NCI-H1105 (cell line): Measurements from ENCODE around the gene RPP38.

ENCODE experiments used
- DNase-seq: peaks from one replicate; lab custom pipeline; 2025; lab: John Stamatoyannopoulos, UW

RPP38 gene, protein sequence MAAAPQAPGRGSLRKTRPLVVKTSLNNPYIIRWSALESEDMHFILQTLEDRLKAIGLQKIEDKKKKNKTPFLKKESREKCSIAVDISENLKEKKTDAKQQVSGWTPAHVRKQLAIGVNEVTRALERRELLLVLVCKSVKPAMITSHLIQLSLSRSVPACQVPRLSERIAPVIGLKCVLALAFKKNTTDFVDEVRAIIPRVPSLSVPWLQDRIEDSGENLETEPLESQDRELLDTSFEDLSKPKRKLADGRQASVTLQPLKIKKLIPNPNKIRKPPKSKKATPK

DNA sequence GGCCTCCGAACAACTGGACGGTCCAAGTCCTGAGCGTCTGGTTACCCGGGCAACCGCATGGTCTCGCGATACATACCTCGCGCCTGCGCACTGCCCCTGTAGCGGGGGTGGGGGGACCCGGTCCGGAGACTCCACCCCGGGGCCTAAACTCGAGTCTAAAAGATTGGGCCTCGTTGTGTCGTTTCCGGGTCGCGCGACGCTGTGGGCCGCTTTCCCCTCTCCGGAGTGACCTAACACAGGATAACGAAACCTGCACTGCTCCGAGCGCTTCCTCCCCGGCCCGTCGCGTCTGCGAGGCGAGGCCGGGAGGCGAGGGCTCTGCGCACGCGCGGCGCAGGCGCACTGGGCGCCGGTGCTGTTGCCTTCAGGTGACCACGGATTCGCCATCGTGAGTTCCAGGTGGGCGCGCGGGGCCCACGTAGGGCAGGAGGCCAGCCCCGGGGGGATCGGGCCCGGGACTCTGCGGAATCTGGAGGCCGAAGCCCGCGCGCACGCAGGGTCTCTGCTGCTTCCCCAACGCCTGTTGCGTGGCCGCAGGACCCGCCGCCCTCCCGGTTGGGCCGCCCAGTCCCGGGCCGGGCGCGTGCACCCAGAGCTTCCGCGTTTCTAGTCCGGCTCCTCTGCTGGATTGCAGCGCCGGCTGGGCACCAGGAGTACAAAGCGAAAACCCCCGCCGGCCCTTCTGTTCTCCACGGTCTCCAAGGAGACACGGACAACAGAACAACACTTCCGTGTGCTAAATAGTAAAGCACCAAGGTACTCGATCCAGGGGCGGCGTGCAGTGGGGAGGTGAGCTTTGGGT is at the start of gene RPP38:
Gene RPP38 (plus strand): TSS at position 345 of the 802 bp plus-strand sequence. CDS start 5,960 bp downstream, outside the sequence.
- peak; percentile 75 for DNase-seq

DNA sequence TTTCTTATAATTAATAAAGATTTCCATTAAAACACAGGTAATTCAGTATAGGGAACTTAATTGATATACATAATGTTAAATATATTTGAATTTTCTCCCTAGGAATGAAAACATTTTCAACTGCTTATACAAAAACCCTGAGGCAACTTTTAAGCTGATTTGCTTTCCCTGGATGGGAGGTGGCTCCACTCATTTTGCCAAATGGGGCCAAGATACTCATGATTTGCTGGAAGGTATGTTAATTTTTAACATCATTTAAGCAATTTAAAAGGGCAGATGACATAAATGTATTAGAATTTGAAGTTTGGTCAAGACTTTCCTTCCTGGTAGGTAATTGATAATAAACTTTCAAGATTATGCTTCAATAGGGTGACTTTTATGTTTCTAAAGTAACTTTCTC is 47.6 kb upstream of the RPP38 start:
- no peak for DNase-seq

DNA sequence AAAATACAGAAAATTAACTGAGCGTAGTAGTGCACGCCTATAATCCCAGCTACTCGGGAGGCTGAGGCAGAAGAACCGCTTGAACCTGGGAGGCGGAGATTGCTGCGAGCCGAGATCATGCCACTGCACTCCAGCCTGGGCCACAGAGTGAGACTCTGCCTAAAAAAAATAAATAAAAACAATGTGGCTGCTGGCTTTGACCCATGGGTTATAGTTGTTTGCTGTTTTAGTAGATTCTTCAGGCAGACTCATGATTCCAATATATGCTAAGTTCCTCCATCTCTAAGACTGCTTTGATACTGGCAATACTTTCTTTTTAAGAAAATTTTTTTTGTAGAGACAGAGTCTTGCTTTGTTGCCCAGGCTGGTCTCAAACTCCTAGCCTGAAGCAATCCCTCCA is 45.0 kb upstream of the RPP38 start:
- DNase-seq, result no peak

DNA sequence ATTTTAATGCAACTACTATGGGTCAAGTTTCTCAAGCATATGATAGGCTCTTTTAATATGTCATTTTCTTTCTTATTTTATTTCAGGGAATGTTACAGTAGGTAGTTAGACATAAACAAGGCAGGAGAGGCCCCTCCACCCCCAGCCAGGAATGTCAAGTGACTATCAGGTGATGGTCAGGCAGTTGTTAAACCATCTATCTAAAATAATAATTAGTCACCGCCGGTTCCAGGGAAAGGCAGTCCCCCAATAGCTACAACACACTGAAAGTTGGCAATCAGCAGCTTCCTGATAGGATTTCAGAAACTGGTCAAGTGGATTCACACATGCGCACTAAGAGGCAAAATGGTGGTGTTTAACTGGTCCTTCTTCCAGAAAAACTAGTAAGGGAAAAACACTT is 44.1 kb upstream of the RPP38 start:
- no peak for DNase-seq

DNA sequence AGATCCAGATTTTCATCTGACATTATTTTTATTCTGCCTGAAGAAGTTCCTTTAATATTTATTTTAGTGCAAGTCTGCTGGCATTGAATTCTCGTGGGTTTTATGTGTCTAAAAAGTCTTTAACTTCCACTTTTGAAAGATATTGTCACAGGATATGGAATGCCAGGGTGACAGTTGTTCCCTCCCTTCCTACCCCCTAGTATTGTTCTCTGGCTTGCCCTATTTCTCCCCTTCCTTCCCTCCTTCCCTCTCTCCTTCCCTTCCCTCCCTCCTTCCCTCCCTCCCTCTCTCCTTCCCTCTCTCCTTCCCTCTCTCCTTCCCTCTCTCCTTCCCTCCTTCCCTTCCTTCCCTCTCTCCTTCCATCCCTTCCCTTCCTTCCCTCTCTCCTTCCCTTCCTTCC is 38.5 kb upstream of the RPP38 start:
- DNase-seq, result no peak

DNA sequence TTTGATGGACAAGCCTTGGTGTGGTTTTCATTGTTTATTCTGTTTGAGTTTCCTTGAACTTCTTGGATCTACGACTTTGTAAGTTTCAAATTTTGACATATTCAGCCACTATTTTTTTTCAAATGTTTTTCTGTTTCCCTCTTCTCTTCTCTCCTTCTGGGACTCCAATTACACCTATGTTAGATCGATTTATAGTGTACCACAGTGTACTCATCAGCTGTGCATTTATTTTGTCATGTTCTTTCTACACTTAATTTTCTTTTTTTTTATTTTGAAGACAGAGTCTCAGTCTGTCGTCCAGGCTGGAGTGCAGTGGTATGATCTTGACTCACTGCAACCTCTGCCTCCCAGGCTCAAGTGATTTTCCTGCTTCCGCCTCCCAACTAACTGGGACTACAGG is 37.2 kb upstream of the RPP38 start:
- no peak for DNase-seq

DNA sequence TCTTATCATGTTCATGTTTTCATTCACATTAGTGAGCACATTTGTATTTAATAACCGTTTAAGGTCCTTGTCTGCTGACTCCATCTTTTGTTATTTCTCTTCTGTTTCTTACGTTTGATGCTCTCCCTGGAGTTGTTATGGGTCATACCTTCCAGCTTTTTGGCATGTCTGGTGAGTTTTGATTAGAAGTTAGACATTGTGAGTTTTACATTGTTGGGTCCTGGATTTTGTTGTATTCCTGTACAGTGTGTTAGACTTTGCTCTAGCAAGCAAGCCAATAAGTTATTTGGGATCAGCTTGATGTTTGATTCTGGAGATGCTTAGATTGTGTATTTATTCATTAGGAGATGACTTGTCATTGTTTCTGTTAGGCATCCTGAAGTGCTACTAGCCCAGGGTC is 36.5 kb upstream of the RPP38 start:
- DNase-seq, result no peak

DNA sequence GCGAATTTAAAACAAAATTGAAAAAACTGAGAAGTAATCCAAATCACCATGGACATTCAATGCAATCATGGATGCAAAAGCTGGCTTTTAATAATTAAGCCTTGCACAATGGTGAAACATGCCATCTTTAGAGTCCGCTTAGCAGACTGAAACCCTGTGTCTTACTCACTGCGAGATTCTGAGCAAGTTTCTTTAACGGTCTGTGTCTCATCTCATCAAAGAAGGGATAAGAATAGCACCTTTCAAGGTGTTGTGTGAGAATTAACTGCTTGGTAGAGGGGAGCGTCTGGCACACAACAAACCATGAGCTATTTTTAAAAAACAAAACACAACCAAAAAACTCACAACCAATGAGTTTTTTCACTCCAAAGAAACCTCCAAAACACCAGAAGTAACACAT is 30.0 kb upstream of the RPP38 start:
- DNase-seq, result no peak

DNA sequence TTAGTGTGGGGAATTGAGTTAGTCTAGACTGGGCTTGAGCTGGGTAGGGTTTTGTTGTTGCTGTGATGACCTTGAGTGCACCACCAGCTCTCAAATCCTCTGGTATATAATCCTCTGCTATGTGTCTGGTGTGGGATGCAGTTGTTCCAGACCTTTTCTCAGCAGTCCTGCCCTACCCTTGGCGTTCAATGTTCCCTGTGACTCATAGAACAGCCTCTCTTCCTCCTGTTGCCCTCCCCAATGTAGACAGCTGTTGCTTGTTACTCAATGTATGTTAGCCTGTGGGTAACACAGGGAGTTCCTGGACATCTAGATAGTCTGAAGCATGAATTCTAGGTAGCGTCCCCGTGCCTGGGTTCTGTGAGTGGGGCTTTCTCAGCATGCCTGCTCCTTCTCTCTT is 28.4 kb upstream of the RPP38 start:
- no peak for DNase-seq

DNA sequence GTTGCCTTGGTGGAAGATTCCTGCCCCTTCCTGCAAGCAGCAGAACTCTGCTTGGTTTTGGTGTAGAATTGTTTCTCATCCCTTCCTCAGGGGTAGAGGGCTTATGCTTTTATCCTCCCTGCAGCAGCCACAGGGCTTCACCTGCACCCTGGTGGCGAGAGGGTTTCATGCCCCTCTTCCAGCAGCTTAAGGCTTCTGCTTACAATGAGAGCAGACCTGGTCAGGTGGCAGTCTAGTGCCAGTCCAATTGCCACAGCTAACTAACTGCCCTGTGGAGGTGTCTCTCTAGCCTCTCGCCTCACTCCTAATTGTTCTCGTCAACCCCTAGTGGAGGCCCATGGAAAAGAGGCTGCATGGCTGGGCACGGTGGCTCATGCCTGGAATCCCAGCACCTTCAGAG is 27.9 kb upstream of the RPP38 start:
- no peak for DNase-seq

DNA sequence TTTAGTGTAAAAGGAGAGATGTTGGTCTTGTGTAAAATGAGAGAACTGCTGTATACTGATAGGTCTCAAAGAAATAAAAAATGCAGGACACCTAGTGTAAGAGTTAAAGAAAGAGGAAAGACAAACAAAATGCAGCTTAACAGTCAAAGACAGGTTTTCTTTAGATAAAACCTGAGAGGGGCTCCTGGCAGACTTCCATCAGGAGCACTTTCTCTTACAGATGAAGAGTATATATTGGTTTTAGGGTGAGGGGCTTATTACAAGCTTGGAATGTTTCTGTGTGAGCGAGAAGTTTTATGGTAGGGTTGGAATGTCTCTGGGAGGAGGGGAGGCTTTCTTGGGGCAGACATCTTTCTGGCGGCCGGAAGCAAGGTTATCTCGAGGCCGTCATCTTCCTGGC is 24.8 kb upstream of the RPP38 start:
- no peak for DNase-seq

DNA sequence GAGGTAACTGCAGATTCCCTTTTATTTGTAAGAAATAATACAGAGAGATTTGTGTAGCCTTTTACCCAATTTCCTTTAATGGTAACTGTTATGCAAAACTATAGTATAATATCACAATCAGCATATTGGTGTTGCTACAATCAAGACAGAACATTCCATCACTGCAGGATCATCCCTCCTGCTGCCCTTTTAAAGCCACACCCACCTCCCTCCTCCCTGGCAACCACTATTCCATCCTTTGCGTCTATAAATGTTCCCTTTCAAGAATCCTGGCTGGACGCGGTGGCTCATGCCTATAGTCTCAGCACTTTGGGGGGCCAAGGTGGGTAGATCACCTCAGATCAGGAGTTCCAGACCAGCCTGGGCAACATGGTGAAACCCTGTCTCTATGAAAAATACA is 21.7 kb upstream of the RPP38 start:
- DNase-seq, result no peak

DNA sequence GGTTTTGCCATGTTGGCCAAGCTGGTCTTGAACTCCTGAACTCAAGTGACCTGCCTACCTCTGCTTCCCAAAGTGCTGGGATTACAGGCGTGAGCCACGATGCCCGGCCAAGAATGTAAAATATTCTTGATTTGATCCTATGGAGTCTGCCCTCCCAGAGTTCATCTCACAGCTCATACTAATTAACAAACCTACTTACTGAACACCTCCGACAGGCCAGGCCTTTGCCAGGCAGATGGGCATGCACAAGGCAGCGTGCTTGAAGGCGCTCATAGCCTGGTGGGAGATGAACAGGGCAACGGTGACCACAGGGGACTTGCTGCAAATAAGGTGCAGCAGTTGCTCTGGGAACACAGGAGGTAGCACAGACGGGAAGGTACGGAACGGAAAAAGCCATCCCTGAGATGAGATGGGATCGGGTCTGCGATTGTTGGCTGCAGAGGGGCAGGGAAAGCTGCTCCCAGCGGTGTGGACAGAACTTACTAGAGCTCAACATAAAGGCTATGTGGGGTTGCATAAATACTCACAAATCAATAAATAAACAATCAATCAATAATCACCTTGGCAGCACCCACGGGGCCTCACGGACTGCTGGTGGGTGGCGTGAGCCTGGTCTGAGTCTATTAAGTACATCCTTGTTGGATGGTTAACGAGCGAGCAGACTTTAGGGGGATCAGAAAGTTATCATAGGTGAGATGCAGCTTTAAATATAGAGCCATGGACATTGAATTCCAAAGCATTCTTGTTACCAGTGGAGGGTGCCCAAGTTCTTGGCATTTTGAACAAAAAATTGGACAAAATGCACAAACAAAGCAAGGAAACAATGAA is 13.3 kb upstream of the RPP38 start:
- DNase-seq, result no peak

DNA sequence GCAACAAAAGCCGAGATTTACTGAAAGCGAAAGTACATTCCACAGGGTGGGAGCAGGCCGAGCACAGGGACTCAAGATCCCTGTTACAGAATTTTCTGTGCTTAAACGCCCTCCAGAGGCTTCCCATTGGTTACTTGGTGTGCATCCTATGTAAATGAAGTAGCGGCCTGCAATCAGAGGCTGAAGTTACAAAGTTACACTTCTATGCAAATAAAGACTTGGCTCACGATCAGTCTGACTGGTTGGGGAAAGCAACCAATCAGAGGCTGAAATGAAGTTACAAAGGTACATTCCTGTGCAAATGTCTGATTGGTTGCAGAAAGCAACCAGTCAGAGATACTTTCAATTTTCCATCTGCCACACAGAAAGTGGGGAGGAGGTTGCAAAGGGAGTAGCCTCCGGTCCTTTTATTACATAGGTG is 12.6 kb upstream of the RPP38 start:
- peak; percentile 1 for DNase-seq

DNA sequence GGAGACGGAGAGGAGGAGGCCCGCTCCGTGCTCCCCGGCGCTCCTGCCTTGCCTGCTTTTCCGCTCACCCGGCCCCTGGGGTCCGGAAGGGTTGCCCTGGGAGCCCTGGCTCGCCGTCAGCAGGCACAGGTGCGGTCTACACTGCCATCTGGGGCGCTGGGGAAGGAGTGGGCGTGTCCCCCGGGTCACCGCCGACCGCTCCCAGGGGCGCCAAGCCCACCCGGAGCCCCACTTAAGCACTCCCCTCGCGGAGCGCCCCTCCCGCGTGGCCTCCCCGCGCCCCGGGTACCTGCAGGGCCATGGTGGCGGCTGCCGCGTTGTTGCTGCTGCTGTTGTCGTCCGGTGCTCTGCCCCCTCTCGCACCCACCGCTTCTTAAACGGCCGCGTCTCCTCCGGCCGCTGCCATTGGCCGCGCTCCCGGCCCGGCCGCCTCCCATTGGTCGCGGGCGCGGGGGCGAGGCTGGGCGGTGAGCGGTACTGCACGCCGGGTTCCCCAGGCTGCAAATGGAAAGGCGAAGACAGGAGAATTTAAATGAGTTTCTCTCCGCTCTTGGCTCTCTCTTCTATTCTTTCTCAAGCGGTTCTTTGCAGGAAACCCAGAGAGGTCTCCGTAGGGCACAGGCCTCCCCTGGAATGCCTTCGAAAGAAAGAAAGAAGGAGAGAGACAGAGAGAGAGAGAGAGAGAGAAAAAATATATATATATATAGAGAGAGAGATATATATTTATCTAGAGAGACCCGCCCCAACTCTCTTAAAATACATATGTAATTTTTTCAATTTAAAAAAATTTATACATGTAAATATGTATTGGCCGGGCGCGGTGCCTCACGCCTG is 8.5 kb upstream of the RPP38 start, which contains the start of gene ACBD7:
Gene ACBD7 (minus strand): TSS at position 349 of the 834 bp plus-strand sequence. CDS start 48 bp downstream, at position 301.
- peak; percentile 63 for DNase-seq

DNA sequence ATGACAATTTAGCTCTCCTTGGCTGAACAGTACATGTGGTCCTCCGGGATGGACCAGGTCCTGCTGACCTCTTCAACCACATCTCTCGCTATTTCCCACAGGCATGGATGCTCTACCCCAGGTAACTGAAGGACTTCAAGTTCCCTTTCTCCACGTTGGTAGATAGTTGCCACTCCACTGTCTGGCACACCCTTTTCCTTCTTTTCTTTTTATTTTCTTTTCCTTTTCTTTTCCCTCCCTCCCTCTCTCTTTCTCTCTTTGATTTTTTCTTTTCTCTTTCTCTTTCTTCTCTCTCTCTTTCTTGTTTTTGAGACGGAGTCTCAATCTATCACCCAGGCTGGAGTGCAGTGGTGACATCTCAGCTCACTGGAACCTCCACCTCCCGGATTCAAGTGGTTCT is 5.7 kb upstream of the RPP38 start:
- no peak for DNase-seq

DNA sequence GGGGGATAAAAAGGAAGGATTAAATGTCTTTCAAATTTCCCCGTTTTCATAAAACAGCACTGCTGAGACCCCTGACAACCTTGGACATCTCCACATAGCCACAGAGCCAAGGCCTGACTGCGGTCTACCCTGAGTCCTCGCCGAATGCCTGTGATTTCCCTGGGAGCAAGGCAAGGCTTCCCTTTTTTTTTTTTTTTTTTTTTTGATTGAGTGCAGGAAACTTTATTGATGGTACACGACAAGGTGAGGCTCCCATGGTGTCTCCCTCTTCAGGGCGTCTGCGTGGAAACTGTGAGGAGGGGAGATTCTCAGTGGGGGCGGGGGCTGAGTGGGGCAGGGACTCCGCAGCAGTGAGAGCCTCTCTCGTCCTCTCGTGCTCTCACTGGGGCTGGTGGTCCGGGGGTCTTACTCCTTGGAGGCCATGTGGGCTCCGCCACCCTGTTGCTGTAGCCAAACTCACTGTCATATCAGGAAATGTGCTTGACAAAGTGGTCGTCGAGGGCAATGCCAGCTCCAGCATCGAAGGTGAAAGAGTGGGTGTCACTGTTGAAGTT is 4.2 kb upstream of the RPP38 start:
- no peak for DNase-seq

DNA sequence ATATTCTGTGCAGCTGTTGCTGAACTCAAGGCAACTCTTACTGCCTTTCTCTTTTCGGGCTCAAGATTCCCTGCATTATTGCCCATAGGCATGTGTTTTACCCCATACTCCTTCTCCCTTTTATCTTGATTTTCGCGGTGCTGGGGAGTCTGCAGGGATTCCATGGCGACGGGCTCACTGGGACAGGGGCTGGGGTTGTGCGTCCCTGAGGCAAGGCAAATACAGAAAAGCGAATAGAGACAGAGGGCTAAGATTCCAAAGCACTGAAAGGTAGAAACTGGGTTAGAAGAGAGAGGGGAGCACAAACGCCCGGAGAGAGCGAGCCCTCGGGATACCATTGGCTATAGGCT is 519 bp upstream of the RPP38 start:
- no peak for DNase-seq

DNA sequence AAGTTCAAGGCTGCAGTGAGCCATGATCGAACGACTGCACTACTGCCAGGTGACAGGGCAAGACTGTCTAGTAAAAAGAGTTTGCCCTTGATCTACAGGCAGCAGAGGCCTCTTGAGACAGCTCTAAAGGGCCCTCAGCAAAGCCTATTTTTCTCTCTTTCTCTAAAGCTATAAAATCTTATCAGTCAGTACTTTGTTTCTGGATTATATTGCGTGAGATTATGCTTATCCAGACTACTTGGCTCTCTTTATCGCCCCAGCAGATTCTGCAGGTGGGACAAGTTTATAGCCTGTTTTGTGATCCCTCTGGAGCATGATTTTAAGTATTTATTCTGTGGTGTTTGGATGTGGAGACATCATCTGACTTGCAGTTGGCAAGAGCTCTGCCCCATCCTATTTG is 2.7 kb downstream of the RPP38 start:
- no peak for DNase-seq

DNA sequence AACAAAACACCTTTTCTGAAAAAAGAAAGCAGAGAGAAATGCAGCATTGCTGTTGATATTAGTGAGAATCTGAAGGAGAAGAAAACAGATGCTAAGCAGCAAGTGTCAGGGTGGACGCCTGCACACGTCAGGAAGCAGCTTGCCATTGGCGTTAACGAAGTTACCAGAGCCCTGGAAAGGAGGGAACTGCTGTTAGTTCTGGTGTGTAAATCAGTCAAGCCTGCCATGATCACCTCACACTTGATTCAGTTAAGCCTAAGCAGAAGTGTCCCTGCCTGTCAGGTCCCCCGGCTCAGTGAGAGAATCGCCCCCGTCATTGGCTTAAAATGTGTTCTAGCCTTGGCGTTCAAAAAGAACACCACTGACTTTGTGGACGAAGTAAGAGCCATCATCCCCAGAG is 6.4 kb downstream of the RPP38 start:
- DNase-seq, result no peak

DNA sequence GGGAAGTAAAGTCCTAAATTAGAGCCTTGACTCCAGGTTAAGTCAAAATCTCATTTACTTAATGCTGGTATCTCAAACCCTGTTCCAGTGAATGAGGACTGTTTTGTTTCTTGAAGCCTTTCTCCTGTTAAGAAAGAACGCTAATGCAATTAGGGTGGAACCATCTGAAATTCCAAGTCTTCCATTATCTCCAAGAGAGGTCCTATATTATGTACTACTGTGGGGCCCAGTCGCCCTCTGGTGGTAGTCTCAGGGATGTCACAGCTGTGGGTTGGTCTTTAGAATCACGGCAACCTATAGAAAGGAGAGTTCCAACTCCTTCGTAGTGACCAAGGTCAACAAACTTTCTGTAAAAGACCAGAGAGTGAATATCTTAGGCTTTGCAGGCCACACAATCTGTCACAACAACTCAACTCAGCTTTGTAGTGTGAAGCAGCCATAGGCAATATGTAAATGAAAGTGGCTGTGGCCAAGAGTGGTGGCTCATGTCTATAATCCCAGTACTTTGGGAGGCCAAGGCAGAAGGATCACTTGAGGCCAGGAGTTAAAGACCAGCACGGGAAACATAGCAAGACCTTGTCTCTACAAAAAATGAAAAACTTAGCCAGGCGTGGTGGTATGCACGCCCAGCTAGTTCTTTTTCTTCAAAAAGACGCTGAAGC is 9.3 kb downstream of the RPP38 start:
- DNase-seq, result peak; percentile 48
